Raji (cell line): ENCODE data around the gene CARMIL3.

Experiments
- POLR2A ChIP-seq: IDR thresholded peaks from 2 replicates; pipeline ENCODE4 v1.6.1; 2011; ENCODE audit warnings: low read depth, low read length, control low read depth; ENCODE audit not compliant: insufficient read depth

CARMIL3 gene

GRCh38 chr14:24053548-24054323, 1.9 kb downstream of the CARMIL3 start:
- no peak for TF ChIP-seq POLR2A

- no peak for TF ChIP-seq POLR2A
These were observed 2.5 kb downstream of the CARMIL3 start for GRCh38 chr14:24054324-24054641.

GRCh38 chr14:24054646-24055045, 2.8 kb downstream of the CARMIL3 start:
- no peak for TF ChIP-seq POLR2A

- TF ChIP-seq POLR2A, result no peak
These were observed 4.4 kb downstream of the CARMIL3 start for GRCh38 chr14:24055971-24056799.

- no peak for TF ChIP-seq POLR2A
These were observed 5.0 kb downstream of the CARMIL3 start for GRCh38 chr14:24056800-24057184.

- no peak for TF ChIP-seq POLR2A
These were observed 5.5 kb downstream of the CARMIL3 start for GRCh38 chr14:24057271-24057670.

GRCh38 chr14:24057867-24058259, 6.1 kb downstream of the CARMIL3 start:
- no peak for TF ChIP-seq POLR2A

- TF ChIP-seq POLR2A, result no peak
These were observed 6.6 kb downstream of the CARMIL3 start for GRCh38 chr14:24058260-24058950.

- TF ChIP-seq POLR2A, result no peak
These were observed 7.2 kb downstream of the CARMIL3 start for GRCh38 chr14:24058951-24059475.

GRCh38 chr14:24059841-24060388, 8.1 kb downstream of the CARMIL3 start:
- no peak for TF ChIP-seq POLR2A

GRCh38 chr14:24060443-24060842, 8.6 kb downstream of the CARMIL3 start:
- no peak for TF ChIP-seq POLR2A

- TF ChIP-seq POLR2A, result no peak
These were observed 9.4 kb downstream of the CARMIL3 start for GRCh38 chr14:24060984-24061913.

- TF ChIP-seq POLR2A, result no peak
These were observed 10.6 kb downstream of the CARMIL3 start for GRCh38 chr14:24062216-24062980.
